Progenitor cell of endocrine pancreas (in vitro differentiated cells): ENCODE results near the gene SNTG2. TPM values are rescaled to one million over a fixed set of nuclear protein-coding genes. Genes with fewer than 3 reads are reported as not detected.
"Not testable (repeated sequence)": the region's sequence is repeated elsewhere in the genome, so short reads cannot be mapped to it uniquely, and the experiment has no call there.

Experiments used
- DNase-seq: peaks from one replicate; pipeline ENCODE4 v3.0.0; 2021; ENCODE audit warnings: low spot score; ENCODE audit not compliant: unreplicated experiment
- H3K27ac Mint-ChIP-seq: 2 replicates; pipeline ENCODE4 v1.8.0; 2021; ENCODE audit warnings: mild to moderate bottlenecking, moderate library complexity, mixed read lengths
- H3K27me3 Mint-ChIP-seq: 2 replicates; pipeline ENCODE4 v1.8.0; 2021; ENCODE audit warnings: mixed read lengths
- H3K36me3 Mint-ChIP-seq: 2 replicates; pipeline ENCODE4 v1.8.0; 2022; ENCODE audit warnings: mixed read lengths; ENCODE audit not compliant: insufficient read depth
- H3K4me1 Mint-ChIP-seq: 2 replicates; pipeline ENCODE4 v1.8.0; 2021; ENCODE audit warnings: low read depth, mixed read lengths
- H3K4me3 Mint-ChIP-seq: 2 replicates; pipeline ENCODE4 v1.8.0; 2021; ENCODE audit warnings: low read depth, mild to moderate bottlenecking, moderate library complexity, mixed read lengths
- H3K9me3 Mint-ChIP-seq: 2 replicates; pipeline ENCODE4 v1.8.0; 2021; ENCODE audit warnings: low read depth, mixed read lengths
- total RNA-seq: library from RNA; stranded (reverse); gene quantifications from 2 replicates; pipeline ENCODE4 v1.2.1, GENCODE V29; 2021
- TF ChIP-seq, protein P1 (sequence below): fragments of 200-600 bp; sonication (generic); IDR thresholded peaks from one replicate; pipeline ENCODE4 v1.5.0; 2021; ENCODE audit warnings: antibody characterized with exemption, mild to moderate bottlenecking; ENCODE audit not compliant: unreplicated experiment

The SNTG2 gene
- total RNA-seq, 1 donor from 2014 or later, result 0.50 TPM

GRCh38 chr2:1130922-1131321 is 180.3 kb downstream of the SNTG2 start:
- Mint-ChIP-seq H3K27me3 (peaks cover 4% of the 10 kb centered on the region), H3K27ac (no peak overlapping the region), H3K4me1 (no peaks in the 10 kb centered on the region), H3K9me3 (peaks cover 8% of the 10 kb centered on the region), H3K4me3 (no peak overlapping the region), H3K36me3 (no peaks in the 10 kb centered on the region)
- TF ChIP-seq, protein P1, sequence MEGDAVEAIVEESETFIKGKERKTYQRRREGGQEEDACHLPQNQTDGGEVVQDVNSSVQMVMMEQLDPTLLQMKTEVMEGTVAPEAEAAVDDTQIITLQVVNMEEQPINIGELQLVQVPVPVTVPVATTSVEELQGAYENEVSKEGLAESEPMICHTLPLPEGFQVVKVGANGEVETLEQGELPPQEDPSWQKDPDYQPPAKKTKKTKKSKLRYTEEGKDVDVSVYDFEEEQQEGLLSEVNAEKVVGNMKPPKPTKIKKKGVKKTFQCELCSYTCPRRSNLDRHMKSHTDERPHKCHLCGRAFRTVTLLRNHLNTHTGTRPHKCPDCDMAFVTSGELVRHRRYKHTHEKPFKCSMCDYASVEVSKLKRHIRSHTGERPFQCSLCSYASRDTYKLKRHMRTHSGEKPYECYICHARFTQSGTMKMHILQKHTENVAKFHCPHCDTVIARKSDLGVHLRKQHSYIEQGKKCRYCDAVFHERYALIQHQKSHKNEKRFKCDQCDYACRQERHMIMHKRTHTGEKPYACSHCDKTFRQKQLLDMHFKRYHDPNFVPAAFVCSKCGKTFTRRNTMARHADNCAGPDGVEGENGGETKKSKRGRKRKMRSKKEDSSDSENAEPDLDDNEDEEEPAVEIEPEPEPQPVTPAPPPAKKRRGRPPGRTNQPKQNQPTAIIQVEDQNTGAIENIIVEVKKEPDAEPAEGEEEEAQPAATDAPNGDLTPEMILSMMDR, result no peak
- DNase-seq, result no peak

- TF ChIP-seq, protein P1, result no peak
- no peaks in the 10 kb centered on the region for H3K4me1 Mint-ChIP-seq
- peaks cover 5% of the 10 kb centered on the region for H3K9me3 Mint-ChIP-seq
- no peaks in the 10 kb centered on the region for H3K36me3 Mint-ChIP-seq
- DNase-seq, result no peak
- no peak overlapping the region for H3K4me3 Mint-ChIP-seq
- H3K27me3 Mint-ChIP-seq, result peaks cover 4% of the 10 kb centered on the region
- no peak overlapping the region for H3K27ac Mint-ChIP-seq
Measured at GRCh38 chr2:1132328-1132969, 181.8 kb downstream of the SNTG2 start.

GRCh38 chr2:1133896-1134295 is 183.2 kb downstream of the SNTG2 start:
- not testable (repeated sequence) for H3K4me3 Mint-ChIP-seq, H3K36me3 Mint-ChIP-seq, H3K27me3 Mint-ChIP-seq, DNase-seq, H3K4me1 Mint-ChIP-seq, H3K27ac Mint-ChIP-seq, H3K9me3 Mint-ChIP-seq

DNA sequence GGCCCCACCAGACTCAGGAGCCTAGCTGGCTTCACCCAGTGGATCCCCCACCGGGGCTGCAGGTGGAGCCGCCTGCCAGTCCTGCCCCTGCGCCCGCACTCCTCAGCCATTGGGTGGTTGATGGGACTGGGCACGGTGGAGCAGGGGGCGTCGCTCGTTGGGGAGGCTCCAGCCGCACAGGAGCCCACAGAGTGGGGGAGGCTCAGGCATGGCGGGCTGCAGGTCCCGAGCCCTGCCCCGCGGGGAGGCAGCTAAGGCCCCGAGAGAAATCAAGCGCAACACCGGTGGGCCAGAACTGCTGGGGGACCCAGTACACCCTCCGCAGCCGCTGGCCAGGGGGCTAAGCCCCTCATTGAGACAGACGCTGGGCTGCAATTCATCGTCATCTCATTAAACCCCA is 184.0 kb downstream of the SNTG2 start:
- H3K9me3 Mint-ChIP-seq, result peaks cover 4% of the 10 kb centered on the region
- H3K4me1 Mint-ChIP-seq, result peaks cover 11% of the 10 kb centered on the region
- H3K4me3 Mint-ChIP-seq, result no peak overlapping the region
- H3K36me3 Mint-ChIP-seq, result no peaks in the 10 kb centered on the region
- TF ChIP-seq, protein P1, result no peak
- H3K27ac Mint-ChIP-seq, result no peak overlapping the region
- H3K27me3 Mint-ChIP-seq, result peaks cover 8% of the 10 kb centered on the region
- DNase-seq, result no peak

GRCh38 chr2:1136067-1136466 is 185.4 kb downstream of the SNTG2 start:
- H3K27ac Mint-ChIP-seq, result no peak overlapping the region
- peaks cover 4% of the 10 kb centered on the region for H3K9me3 Mint-ChIP-seq
- peaks cover 7% of the 10 kb centered on the region for H3K27me3 Mint-ChIP-seq
- no peak overlapping the region for H3K4me3 Mint-ChIP-seq
- H3K4me1 Mint-ChIP-seq, result peaks cover 11% of the 10 kb centered on the region
- DNase-seq, result no peak
- TF ChIP-seq, protein P1, result peak; percentile 63
- H3K36me3 Mint-ChIP-seq, result no peaks in the 10 kb centered on the region

DNA sequence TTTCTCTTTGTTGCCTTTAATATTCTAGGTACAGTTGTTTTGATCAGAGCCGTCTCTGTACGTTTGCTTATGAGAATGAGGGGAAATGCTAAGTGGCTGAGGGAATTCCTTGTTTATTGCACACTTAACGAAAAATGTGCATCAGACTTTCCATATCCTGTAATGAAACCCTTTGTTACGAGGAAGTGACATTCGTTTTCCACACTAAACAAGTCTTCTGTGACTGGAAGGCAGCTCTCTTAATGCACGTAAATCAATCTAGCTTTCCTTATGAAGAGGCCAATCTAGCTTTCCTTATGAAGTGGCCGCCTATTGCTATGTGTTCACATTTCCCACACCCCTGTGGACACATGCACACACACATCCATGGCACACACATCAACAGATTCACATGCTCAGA is 186.2 kb downstream of the SNTG2 start:
- H3K4me1 Mint-ChIP-seq, result peaks cover 11% of the 10 kb centered on the region
- TF ChIP-seq, protein P1, result no peak
- no peak for DNase-seq

More for the DNA sequence above, 186.2 kb downstream of the SNTG2 start:
- H3K27me3 Mint-ChIP-seq, result peaks cover 5% of the 10 kb centered on the region
- H3K27ac Mint-ChIP-seq, result no peak overlapping the region
- peaks cover 4% of the 10 kb centered on the region for H3K9me3 Mint-ChIP-seq
- no peaks in the 10 kb centered on the region for H3K36me3 Mint-ChIP-seq
- no peak overlapping the region for H3K4me3 Mint-ChIP-seq
